ENCODE data around the gene ASS1. TPM values are rescaled to one million over a fixed set of nuclear protein-coding genes. Genes with fewer than 3 reads are reported as not detected.

ASS1 gene
- total and polyA plus RNA-seq, 3 experiments from 2014 or later, result 2.3 to 3.4 TPM; not detected in 1

GRCh38 chr9:130450344-130451003 lies 5.7 kb downstream of the ASS1 start:
- H3K4me1 ChIP-seq (ENCODE audit: insufficient read depth, low read length), result no peaks in the 10 kb centered on the region
- no peak overlapping the region for H3K27ac ChIP-seq (ENCODE audit: low read depth, low read length)
- peaks cover 0 to 5% (median 2%) of the 10 kb centered on the region in 3 donors for H3K4me1 Mint-ChIP-seq
- H3K4me3 Mint-ChIP-seq, result peak overlapping the region in 1 of 7 donors; percentile 3
- no peak for DNase-seq
- H3K36me3 ChIP-seq (ENCODE audit: insufficient read depth, low read length), result no peaks in the 10 kb centered on the region
- ChIA-PET CTCF (no interaction called here), POLR2A (no interaction called here)
- H3K36me3 Mint-ChIP-seq, result no peaks in the 10 kb centered on the region
- no peak overlapping the region for H3K4me3 ChIP-seq (ENCODE audit: low read length)
- H3K27ac Mint-ChIP-seq, result no peak overlapping the region
- H3K27me3 Mint-ChIP-seq, result peaks cover 13 to 49% of the 10 kb centered on the region in 2 donors
- H3K9me3 ChIP-seq (ENCODE audit: low read length), result no peaks in the 10 kb centered on the region
- H3K9me3 Mint-ChIP-seq, result no peaks in the 10 kb centered on the region
- no peaks in the 10 kb centered on the region for H3K27me3 ChIP-seq (ENCODE audit: insufficient read depth, low read length, poor library complexity, severe bottlenecking)

GRCh38 chr9:130451004-130451390 lies 6.2 kb downstream of the ASS1 start:
- no peak overlapping the region for H3K27ac Mint-ChIP-seq
- ChIA-PET POLR2A (no interaction called here), CTCF (no interaction called here)
- H3K27me3 Mint-ChIP-seq, result peaks cover 13 to 45% of the 10 kb centered on the region in 2 donors
- Histone ChIP-seq H3K36me3 (ENCODE audit: insufficient read depth, low read length) (no peaks in the 10 kb centered on the region), H3K27ac (ENCODE audit: low read depth, low read length) (no peak overlapping the region), H3K4me1 (ENCODE audit: insufficient read depth, low read length) (no peaks in the 10 kb centered on the region), H3K4me3 (ENCODE audit: low read length) (no peak overlapping the region), H3K27me3 (ENCODE audit: insufficient read depth, low read length, poor library complexity, severe bottlenecking) (no peaks in the 10 kb centered on the region), H3K9me3 (ENCODE audit: low read length) (no peaks in the 10 kb centered on the region)
- H3K4me1 Mint-ChIP-seq, result peaks cover 0 to under 1% (median under 1%) of the 10 kb centered on the region in 3 donors
- DNase-seq, result no peak
- H3K9me3 Mint-ChIP-seq, result no peaks in the 10 kb centered on the region
- no peak overlapping the region for H3K4me3 Mint-ChIP-seq
- no peaks in the 10 kb centered on the region for H3K36me3 Mint-ChIP-seq

- no peak for DNase-seq
- Histone ChIP-seq H3K4me3 (ENCODE audit: low read length) (no peak overlapping the region), H3K27ac (ENCODE audit: low read depth, low read length) (no peak overlapping the region), H3K27me3 (ENCODE audit: insufficient read depth, low read length, poor library complexity, severe bottlenecking) (no peaks in the 10 kb centered on the region), H3K36me3 (ENCODE audit: insufficient read depth, low read length) (no peaks in the 10 kb centered on the region), H3K9me3 (ENCODE audit: low read length) (no peaks in the 10 kb centered on the region), H3K4me1 (ENCODE audit: insufficient read depth, low read length) (no peaks in the 10 kb centered on the region)
- ChIA-PET POLR2A (no interaction called here), CTCF (no interaction called here)
- no peaks in the 10 kb centered on the region for H3K4me1 Mint-ChIP-seq
- no peaks in the 10 kb centered on the region for H3K36me3 Mint-ChIP-seq
- H3K27me3 Mint-ChIP-seq, result peaks cover 8 to 38% of the 10 kb centered on the region in 2 donors
- no peak overlapping the region for H3K27ac Mint-ChIP-seq
- no peaks in the 10 kb centered on the region for H3K9me3 Mint-ChIP-seq
- no peak overlapping the region for H3K4me3 Mint-ChIP-seq
Observed at GRCh38 chr9:130451509-130452388, 7.0 kb downstream of the ASS1 start.

- POLR2A ChIA-PET, result no interaction called here
Observed at GRCh38 chr9:130452835-130453234, 8.1 kb downstream of the ASS1 start.

GRCh38 chr9:130453487-130453886 lies 8.7 kb downstream of the ASS1 start:
- H3K27ac Mint-ChIP-seq, result no peak overlapping the region
- H3K4me3 Mint-ChIP-seq, result no peak overlapping the region
- CTCF ChIA-PET, result no interaction called here
- H3K36me3 Mint-ChIP-seq, result no peaks in the 10 kb centered on the region
- no peaks in the 10 kb centered on the region for H3K27me3 ChIP-seq (ENCODE audit: insufficient read depth, low read length, poor library complexity, severe bottlenecking)
- no peak overlapping the region for H3K27ac ChIP-seq (ENCODE audit: low read depth, low read length)
- peaks cover 4 to 23% of the 10 kb centered on the region in 2 donors for H3K27me3 Mint-ChIP-seq
- H3K9me3 Mint-ChIP-seq, result no peaks in the 10 kb centered on the region
- no peak overlapping the region for H3K4me3 ChIP-seq (ENCODE audit: low read length)
- no peaks in the 10 kb centered on the region for H3K4me1 ChIP-seq (ENCODE audit: insufficient read depth, low read length)
- H3K9me3 ChIP-seq (ENCODE audit: low read length), result no peaks in the 10 kb centered on the region
- no peaks in the 10 kb centered on the region for H3K4me1 Mint-ChIP-seq
- no peak for DNase-seq
- no peaks in the 10 kb centered on the region for H3K36me3 ChIP-seq (ENCODE audit: insufficient read depth, low read length)
- POLR2A ChIA-PET, result no interaction called here

More at GRCh38 chr9:130452835-130453234, 8.1 kb downstream of the ASS1 start:
- no peaks in the 10 kb centered on the region for H3K9me3 Mint-ChIP-seq
- no peak for DNase-seq
- H3K4me3 Mint-ChIP-seq, result no peak overlapping the region
- H3K4me3 ChIP-seq (ENCODE audit: low read length), result no peak overlapping the region
- peaks cover 5 to 28% of the 10 kb centered on the region in 2 donors for H3K27me3 Mint-ChIP-seq
- H3K27me3 ChIP-seq (ENCODE audit: insufficient read depth, low read length, poor library complexity, severe bottlenecking), result no peaks in the 10 kb centered on the region
- no peak overlapping the region for H3K27ac ChIP-seq (ENCODE audit: low read depth, low read length)
- no peak overlapping the region for H3K27ac Mint-ChIP-seq
- H3K36me3 Mint-ChIP-seq, result no peaks in the 10 kb centered on the region
- CTCF ChIA-PET, result no interaction called here
- no peaks in the 10 kb centered on the region for H3K9me3 ChIP-seq (ENCODE audit: low read length)
- no peaks in the 10 kb centered on the region for H3K4me1 ChIP-seq (ENCODE audit: insufficient read depth, low read length)
- H3K36me3 ChIP-seq (ENCODE audit: insufficient read depth, low read length), result no peaks in the 10 kb centered on the region
- no peaks in the 10 kb centered on the region for H3K4me1 Mint-ChIP-seq

GRCh38 chr9:130454096-130454811 lies 9.5 kb downstream of the ASS1 start:
- DNase-seq, result no peak
- no peaks in the 10 kb centered on the region for H3K36me3 ChIP-seq (ENCODE audit: insufficient read depth, low read length)
- H3K4me3 Mint-ChIP-seq, result no peak overlapping the region
- no peak overlapping the region for H3K27ac Mint-ChIP-seq
- no peaks in the 10 kb centered on the region for H3K27me3 ChIP-seq (ENCODE audit: insufficient read depth, low read length, poor library complexity, severe bottlenecking)
- no peaks in the 10 kb centered on the region for H3K4me1 ChIP-seq (ENCODE audit: insufficient read depth, low read length)
- no peaks in the 10 kb centered on the region for H3K9me3 Mint-ChIP-seq
- no peak overlapping the region for H3K4me3 ChIP-seq (ENCODE audit: low read length)
- no peak overlapping the region for H3K27ac ChIP-seq (ENCODE audit: low read depth, low read length)
- no peaks in the 10 kb centered on the region for H3K4me1 Mint-ChIP-seq
- H3K27me3 Mint-ChIP-seq, result peaks cover 1 to 26% of the 10 kb centered on the region in 2 donors
- ChIA-PET CTCF (no interaction called here), POLR2A (no interaction called here)
- H3K36me3 Mint-ChIP-seq, result no peaks in the 10 kb centered on the region
- H3K9me3 ChIP-seq (ENCODE audit: low read length), result no peaks in the 10 kb centered on the region

GRCh38 chr9:130454812-130455325 lies 10.1 kb downstream of the ASS1 start:
- H3K27ac ChIP-seq (ENCODE audit: low read depth, low read length), result no peak overlapping the region
- CTCF ChIA-PET, result no interaction called here

More at GRCh38 chr9:130454812-130455325, 10.1 kb downstream of the ASS1 start:
- Histone ChIP-seq H3K9me3 (ENCODE audit: low read length) (no peaks in the 10 kb centered on the region), H3K4me3 (ENCODE audit: low read length) (no peak overlapping the region), H3K27me3 (ENCODE audit: insufficient read depth, low read length, poor library complexity, severe bottlenecking) (no peaks in the 10 kb centered on the region), H3K36me3 (ENCODE audit: insufficient read depth, low read length) (no peaks in the 10 kb centered on the region), H3K4me1 (ENCODE audit: insufficient read depth, low read length) (no peaks in the 10 kb centered on the region)
- H3K27me3 Mint-ChIP-seq, result peaks cover 1 to 22% of the 10 kb centered on the region in 2 donors
- no peak for DNase-seq
- POLR2A ChIA-PET, result no interaction called here
- H3K9me3 Mint-ChIP-seq, result no peaks in the 10 kb centered on the region
- H3K36me3 Mint-ChIP-seq, result no peaks in the 10 kb centered on the region
- H3K4me1 Mint-ChIP-seq, result no peaks in the 10 kb centered on the region
- H3K4me3 Mint-ChIP-seq, result no peak overlapping the region
- no peak overlapping the region for H3K27ac Mint-ChIP-seq

Measured in CD8-positive, alpha-beta memory T cell (primary cell).